T-helper 1 cell treated with Interleukin-12 subunit alpha and Interleukin-12 subunit beta and Interleukin-4 antibody, amounts not matched to agents 30 μg/mL and 1 μg/mL, for 36 hours (primary cell): ENCODE data around the gene INTS11.
"Not testable (repeated sequence)": the region's sequence is repeated elsewhere in the genome, so short reads cannot be mapped to it uniquely, and the experiment has no call there.

ENCODE experiments used
- H3K27ac Mint-ChIP-seq: one replicate; pipeline ENCODE4 v1.8.0; 2021; ENCODE audit warnings: mild to moderate bottlenecking, mixed read lengths
- H3K27me3 Mint-ChIP-seq: one replicate; pipeline ENCODE4 v1.8.0; 2021; ENCODE audit warnings: low read depth, mixed read lengths
- H3K36me3 Mint-ChIP-seq: one replicate; pipeline ENCODE4 v1.8.0; 2021; ENCODE audit warnings: low read depth, mixed read lengths
- H3K4me1 Mint-ChIP-seq: one replicate; pipeline ENCODE4 v1.8.0; 2021; ENCODE audit warnings: low read depth, mixed read lengths
- H3K4me3 Mint-ChIP-seq: one replicate; pipeline ENCODE4 v1.8.0; 2021; ENCODE audit warnings: mild to moderate bottlenecking, moderate library complexity, mixed read lengths
- H3K9me3 Mint-ChIP-seq: one replicate; pipeline ENCODE4 v1.8.0; 2021; ENCODE audit warnings: mixed read lengths

The INTS11 gene

DNA sequence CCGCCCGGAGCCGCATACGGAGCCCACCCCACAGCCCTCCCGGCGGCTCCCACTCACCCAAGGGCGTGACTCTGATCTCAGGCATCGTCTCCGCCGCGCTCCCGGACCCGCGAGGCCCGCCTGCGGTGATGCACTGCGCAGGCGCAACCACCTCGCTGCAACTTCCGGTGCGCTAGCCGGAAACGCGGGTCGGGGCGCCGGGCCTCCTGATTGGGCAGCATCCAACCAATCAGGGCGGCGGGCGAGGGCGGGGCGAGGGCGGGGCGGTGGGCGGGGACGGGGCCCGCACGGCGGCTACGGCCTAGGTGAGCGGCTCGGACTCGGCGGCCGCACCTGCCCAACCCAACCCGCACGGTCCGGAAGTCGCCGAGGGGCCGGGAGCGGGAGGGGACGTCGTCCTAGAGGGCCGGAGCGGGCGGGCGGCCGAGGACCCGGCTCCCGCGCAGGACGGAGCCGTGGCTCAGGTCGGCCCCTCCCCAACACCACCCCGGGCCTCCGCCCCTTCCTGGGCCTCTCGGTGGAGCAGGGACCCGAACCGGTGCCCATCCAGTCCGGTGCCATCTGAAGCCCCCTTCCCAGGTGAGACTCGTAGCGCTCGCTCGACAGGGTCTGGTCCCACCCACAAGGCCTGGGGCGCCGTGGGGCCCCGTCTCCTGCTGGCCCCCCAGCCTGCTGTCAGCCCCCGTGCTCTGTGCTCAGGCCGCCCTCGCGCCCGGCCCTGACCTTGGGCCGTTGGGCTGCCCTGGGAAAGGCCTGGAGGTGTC, at the start of gene INTS11, which contains the start of gene CPTP:
INTS11 (minus strand) TSS at position 137 of the 764 bp plus-strand sequence; CDS start at position 85, 52 bp downstream.
CPTP (plus strand) TSS at position 279 of the 764 bp plus-strand sequence. CDS start 2,109 bp downstream, outside the sequence.
- Mint-ChIP-seq H3K27me3 (no peaks in the 10 kb centered on the region), H3K4me1 (peaks cover 20% of the 10 kb centered on the region), H3K27ac (peak within 1 kb of the TSS; percentile 92), H3K9me3 (no peaks in the 10 kb centered on the region), H3K4me3 (peak within 1 kb of the TSS; percentile 91), H3K36me3 (peaks cover 6% of the 10 kb centered on the region)

DNA sequence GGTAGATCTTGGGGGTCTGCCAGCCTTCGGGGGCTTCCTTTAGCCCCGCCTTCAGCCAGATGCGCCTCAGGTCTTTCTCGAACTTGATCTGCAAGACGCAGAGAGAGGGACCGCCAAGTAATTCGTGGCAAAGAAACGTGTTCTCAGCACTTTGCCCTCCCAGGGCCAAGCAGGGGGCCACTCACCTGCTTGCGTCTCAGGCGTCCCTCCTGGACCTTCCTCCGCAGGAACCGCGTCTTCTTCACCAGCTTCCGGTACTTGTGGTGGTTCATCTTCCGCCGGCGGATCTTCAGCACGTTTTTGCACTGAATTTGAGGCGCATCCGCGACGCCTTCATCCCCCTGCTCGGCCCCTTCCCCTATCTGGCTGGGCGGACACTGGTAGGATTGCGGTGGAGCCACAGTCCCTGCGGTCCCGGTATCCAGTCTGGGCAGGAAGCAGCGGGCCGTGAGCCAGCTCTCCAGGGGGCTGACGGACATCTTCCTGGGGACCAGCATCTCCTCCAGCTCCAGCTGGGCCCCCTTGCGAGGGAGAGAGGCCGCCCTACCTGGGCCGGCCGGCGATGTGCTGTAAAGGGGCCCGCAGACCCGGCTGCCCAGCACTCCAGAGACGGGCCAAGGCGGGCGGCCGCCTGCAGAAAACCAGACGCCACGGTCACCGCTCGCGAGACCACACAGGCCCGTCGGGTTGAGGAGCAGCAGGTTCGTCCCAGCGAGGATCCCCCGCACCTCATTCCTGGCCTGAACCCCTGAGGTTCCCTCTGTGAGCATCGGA, 49.5 kb upstream of the INTS11 start:
- Mint-ChIP-seq H3K4me1 (peaks cover 7% of the 10 kb centered on the region), H3K27me3 (no peaks in the 10 kb centered on the region), H3K27ac (no peak overlapping the region), H3K9me3 (no peaks in the 10 kb centered on the region), H3K4me3 (peak overlapping the region; percentile 90), H3K36me3 (peaks cover 4% of the 10 kb centered on the region)

DNA sequence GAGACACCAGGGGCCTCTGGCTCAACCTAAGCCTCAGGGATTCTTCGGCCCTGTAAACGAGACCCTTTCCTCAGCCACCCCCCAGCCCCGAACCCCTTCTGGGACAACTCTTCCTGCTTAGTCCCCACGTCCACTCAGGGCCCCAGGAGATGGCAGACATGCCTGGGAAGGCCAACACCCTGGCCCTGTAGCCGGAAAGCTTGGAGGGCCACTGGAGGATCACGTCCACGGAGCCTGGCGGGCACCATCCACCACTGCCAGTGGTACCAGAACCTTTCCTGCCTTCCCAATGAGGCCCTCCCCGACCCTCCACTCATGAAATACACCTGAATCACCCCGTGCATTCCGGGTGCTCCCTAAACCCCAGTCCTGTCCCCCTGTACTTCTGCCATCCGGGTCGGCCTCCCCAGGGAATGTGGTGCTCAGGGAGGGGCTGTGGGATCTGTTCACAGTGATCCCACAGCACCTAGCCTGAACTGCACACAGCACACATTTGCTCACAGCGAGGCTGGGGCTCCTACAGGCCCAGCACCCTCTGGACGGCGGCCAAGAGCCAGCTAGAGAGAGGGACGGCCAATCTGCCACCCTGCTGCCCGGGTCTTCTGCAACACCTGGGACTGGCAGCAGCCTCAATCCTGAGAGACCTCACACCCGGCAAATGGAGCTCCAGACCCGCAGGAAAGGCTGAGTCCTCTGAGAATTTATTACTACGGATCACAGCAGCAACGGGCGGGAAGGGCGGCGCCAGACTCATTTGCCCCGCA, 48.8 kb upstream of the INTS11 start:
- Mint-ChIP-seq H3K27me3 (no peaks in the 10 kb centered on the region), H3K4me3 (peak overlapping the region; percentile 90), H3K27ac (peak overlapping the region; percentile 1), H3K9me3 (no peaks in the 10 kb centered on the region), H3K4me1 (peaks cover 7% of the 10 kb centered on the region), H3K36me3 (peaks cover 4% of the 10 kb centered on the region)

DNA sequence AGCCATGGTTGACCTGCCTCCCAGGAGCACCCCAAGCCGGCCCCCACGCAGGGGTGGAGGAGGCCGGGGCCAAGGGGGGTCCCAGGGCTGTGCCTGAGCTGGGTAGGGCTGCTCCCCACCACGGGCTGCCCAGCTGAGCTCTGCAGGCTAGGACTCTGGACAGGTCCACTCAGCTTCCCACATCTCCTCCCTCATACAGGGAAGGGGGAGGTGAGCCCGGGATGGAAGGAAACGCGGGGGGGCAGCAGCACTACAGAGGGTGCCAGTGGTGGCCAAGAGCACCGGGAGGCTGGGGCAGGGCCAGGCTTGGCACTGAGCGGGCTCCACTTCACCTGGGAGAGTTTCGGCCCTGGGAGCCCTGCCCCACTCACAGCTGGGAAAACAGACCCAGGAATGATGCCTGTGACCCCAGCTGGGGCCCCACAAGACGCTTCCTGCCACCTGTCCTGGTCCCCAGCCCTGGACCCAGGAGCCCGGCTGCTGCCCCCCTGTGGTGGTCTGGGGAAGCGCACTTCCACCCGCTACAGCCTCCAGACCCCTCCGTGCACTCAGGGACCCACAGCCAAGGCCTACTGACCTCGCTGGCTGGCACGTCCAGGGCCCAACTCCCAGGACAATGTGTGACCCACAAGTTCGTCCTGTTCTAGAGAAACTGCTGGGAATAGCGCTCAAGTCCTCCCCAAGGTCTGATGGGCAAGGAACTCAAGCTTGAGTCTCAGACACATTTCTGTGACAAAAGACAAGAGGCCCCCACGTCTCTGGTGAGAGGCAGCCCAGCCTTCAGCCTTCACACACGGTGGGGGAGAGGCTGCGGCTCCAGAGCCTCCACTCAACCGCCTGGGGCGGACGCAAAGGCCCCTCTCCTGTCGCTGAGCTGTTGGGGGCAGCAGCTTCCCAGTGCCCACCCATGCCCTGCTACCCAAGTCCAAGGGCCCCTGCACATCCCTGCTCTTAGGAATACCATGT, 47.6 kb upstream of the INTS11 start:
- peaks cover 7% of the 10 kb centered on the region for H3K4me1 Mint-ChIP-seq
- H3K36me3 Mint-ChIP-seq: peaks cover 4% of the 10 kb centered on the region
- H3K4me3 Mint-ChIP-seq: peak overlapping the region; percentile 59
- H3K27ac Mint-ChIP-seq: peak overlapping the region; percentile 80
- no peaks in the 10 kb centered on the region for H3K9me3 Mint-ChIP-seq
- no peaks in the 10 kb centered on the region for H3K27me3 Mint-ChIP-seq

DNA sequence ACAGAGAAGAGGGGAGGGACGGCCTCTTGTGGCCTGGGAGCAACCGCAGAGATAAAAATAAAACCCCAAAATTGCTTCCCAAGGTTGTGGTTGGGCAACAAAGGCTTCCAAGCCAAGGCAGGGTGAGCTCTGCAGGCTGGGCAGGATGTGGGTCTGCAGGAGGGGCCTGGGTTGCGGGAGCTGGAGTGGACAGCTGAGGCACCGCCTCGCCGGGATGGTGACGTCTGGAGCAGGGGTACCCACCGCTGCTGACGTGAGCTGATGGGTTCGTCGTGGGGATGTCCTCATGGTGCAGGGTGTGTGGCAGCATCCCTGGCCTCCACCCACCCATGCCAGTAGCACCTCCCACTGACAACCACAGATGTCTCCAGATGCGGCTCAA, 46.9 kb upstream of the INTS11 start:
- peaks cover 4% of the 10 kb centered on the region for H3K36me3 Mint-ChIP-seq
- no peaks in the 10 kb centered on the region for H3K9me3 Mint-ChIP-seq
- no peaks in the 10 kb centered on the region for H3K27me3 Mint-ChIP-seq
- H3K4me1 Mint-ChIP-seq: peaks cover 7% of the 10 kb centered on the region
- H3K4me3 Mint-ChIP-seq: peak overlapping the region; percentile 35
- H3K27ac Mint-ChIP-seq: peak overlapping the region; percentile 69

DNA sequence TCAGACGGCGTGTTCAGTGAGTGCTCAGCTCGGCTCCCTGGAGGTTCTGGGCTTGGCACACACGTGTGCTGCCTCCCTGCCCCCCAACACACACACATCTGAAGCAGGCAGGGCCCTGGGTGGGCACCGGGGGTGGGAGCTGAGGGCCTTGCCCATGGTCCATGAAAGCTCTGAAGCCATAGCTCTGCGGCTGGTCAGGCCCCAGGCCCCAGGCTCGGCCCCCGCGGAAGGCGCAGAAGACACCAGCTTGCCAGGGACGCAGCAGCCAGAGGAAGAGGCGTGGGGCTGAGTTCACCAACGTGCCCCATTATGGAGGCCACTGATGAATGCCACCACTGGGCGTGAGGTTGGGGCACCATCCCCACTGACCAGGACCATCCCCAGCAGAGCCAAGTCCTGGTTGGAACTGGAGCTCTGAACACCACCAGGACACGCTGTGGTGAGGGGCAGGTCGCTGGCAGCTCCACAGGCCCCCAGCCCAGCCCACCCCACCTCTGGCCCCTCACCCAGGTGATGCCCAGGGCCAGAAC, 46.4 kb upstream of the INTS11 start:
- Mint-ChIP-seq H3K27ac (peak overlapping the region; percentile 69), H3K36me3 (peaks cover 4% of the 10 kb centered on the region), H3K27me3 (no peaks in the 10 kb centered on the region), H3K4me1 (peaks cover 7% of the 10 kb centered on the region), H3K9me3 (no peaks in the 10 kb centered on the region), H3K4me3 (peak overlapping the region; percentile 35)

DNA sequence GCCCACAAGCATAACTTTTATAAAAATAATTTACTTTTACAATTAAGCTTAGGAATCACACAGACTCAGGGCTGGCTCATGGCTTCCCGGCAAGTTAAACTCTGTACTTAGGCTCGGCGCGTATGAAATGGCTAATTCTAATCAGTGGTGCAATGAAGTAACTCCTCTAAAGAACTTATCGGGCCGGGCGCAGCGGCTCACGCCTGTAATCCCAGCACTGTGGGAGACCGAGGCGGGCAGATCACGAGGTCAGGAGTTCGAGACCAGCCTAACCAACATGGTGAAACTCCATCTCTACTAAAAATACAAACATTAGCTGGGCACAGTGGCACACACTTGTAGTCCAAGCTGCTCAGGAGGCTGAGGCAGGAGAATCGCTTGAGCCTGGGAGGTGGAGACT, 45.6 kb upstream of the INTS11 start:
- not testable (repeated sequence) for H3K36me3 Mint-ChIP-seq, H3K4me1 Mint-ChIP-seq, H3K27ac Mint-ChIP-seq, H3K9me3 Mint-ChIP-seq, H3K27me3 Mint-ChIP-seq
- H3K4me3 Mint-ChIP-seq: peak overlapping the region; percentile 39

DNA sequence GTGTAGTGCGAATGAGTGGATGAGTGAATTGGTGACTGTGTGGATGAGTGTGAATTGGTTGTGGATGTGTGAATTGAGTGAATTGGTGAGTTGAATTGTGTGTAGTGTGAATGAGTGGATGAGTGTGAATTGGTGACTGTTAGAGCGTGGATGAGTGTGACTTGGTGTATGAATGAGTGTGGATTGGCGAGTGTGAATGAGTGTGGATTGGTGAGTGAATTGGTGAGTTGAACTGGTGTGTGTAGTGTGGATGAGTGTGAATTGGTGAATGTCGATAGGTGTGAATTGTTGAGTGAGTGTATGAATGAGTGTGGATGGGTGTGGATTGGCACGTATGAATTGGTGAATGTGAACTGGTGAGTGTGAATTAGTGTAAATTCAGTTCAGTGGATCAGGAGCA, 42.9 kb upstream of the INTS11 start:
- Mint-ChIP-seq H3K4me1 (peaks cover 5% of the 10 kb centered on the region), H3K9me3 (no peaks in the 10 kb centered on the region)

DNA sequence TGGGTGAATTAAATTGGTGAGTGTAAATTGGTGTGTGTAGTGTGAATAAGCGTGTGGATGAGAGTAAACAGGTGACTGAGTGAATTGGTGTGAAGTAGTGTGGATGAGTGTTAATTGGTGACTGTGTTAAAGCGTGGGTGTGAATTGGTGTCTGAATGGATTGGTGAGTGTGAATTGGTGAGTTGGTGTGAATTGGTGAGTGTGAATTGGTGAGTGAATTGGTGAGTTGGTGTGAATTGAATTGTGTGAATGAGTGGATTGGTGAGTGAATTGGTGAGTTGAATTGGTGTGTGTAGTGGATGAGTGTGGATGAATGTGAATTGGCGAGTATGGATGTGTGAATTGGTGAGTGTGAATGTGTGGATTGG, 42.2 kb upstream of the INTS11 start:
- H3K27ac Mint-ChIP-seq: no peak overlapping the region
- no peaks in the 10 kb centered on the region for H3K36me3 Mint-ChIP-seq
- peaks cover 3% of the 10 kb centered on the region for H3K4me1 Mint-ChIP-seq
- H3K27me3 Mint-ChIP-seq: peaks cover 5% of the 10 kb centered on the region
- H3K9me3 Mint-ChIP-seq: no peaks in the 10 kb centered on the region
- H3K4me3 Mint-ChIP-seq: no peak overlapping the region

More for the DNA sequence above, 42.9 kb upstream of the INTS11 start:
- H3K27ac Mint-ChIP-seq: no peak overlapping the region
- H3K27me3 Mint-ChIP-seq: no peaks in the 10 kb centered on the region
- H3K36me3 Mint-ChIP-seq: no peaks in the 10 kb centered on the region
- H3K4me3 Mint-ChIP-seq: no peak overlapping the region

DNA sequence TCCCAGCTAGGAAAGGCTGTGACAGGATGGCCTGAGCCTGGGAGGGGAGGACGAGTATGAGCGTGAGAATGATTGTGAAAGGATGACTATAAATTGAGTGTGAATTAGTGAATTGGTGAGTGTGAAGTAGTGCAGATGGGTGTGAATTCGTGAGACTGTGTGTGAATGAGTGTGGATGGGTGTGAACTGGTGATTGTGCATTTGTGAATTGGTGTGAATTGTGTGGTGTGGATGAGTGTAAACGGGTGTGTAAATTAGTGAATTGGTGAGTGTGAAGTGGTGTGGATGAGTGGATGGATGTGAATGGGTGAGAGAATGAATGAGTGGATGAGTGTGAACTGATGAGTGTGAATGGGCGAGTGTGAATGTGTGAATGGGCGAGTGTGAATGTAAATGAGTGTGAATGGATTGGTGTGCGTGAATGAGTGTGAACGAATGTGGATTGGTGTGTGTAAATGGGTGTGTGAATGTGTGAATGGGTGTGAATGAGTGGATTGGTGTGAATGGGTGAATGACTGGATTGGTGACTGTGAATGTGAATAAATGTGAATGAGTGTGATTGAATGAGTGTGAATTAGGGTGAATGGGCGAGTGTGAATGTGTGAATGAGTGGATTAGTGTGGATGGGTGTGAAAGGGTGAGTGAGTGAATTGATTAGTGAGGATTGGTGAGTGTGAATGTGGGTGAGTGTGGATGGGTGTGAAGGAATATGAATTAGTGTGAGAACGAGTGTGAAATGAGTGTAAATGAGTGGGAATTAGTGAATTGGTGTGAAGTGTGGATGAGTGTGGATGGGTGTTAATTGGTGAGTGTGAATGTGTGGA, 41.6 kb upstream of the INTS11 start:
- Mint-ChIP-seq H3K27ac (no peak overlapping the region), H3K9me3 (no peaks in the 10 kb centered on the region), H3K4me1 (no peaks in the 10 kb centered on the region), H3K36me3 (no peaks in the 10 kb centered on the region), H3K4me3 (no peak overlapping the region), H3K27me3 (peaks cover 5% of the 10 kb centered on the region)

DNA sequence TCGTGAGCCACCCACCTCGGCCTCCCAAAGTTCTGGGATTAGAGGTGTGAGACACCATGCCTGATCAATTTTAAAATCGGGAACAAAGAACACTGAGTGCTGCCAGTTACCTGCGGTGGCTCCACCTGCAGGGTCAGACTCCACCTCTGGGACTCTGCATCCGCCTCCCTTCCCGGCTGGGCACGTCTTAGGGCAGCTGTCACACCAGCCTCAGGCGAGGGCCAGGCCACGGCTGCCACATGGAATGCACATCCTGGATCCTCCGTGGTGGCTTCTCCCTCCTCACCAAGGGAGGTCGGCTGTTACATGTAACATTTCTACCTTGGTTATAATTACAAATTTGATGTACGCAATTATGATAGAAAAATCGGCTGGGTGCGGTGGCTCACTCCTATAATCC, 39.8 kb upstream of the INTS11 start:
- H3K36me3 Mint-ChIP-seq: no peaks in the 10 kb centered on the region
- H3K4me3 Mint-ChIP-seq: no peak overlapping the region
- H3K27ac Mint-ChIP-seq: no peak overlapping the region
- H3K9me3 Mint-ChIP-seq: no peaks in the 10 kb centered on the region
- peaks cover 4% of the 10 kb centered on the region for H3K4me1 Mint-ChIP-seq
- H3K27me3 Mint-ChIP-seq: peaks cover 8% of the 10 kb centered on the region

DNA sequence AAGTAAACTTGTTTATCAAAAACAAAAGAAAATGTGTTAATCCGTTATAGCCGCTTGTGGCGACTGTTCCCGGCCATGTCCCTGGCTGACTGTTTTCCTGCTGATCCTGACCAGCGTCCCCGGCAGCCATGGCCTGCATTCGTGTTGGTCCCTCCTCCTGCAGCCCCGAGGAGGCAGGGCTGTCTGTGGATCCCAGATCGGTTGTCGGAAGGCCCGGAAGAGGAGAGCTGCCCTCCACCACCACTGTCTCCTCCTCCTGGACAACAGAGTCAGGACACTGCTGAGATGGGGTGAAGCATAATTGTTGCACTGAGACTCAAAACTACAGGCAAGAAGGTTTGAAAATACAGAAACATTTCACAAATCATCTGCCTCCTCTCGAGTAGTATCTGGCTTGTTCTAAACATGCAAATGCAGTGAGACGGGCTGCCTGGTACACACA, 37.5 kb upstream of the INTS11 start:
- Mint-ChIP-seq H3K27ac (no peak overlapping the region), H3K4me3 (no peak overlapping the region), H3K9me3 (no peaks in the 10 kb centered on the region), H3K36me3 (no peaks in the 10 kb centered on the region), H3K4me1 (peaks cover 6% of the 10 kb centered on the region), H3K27me3 (peaks cover 10% of the 10 kb centered on the region)
